Measurements from ENCODE around the gene KCNQ5. TPM values are rescaled to one million over a fixed set of nuclear protein-coding genes. Genes with fewer than 3 reads are reported as not detected.

The KCNQ5 gene
- total and polyA plus RNA-seq, 10 of the 15 experiments (the other 5 are each of a cell fraction or from before 2014, with no cell fraction given), result 0.60 to 16.2 (median 3.2) TPM

DNA sequence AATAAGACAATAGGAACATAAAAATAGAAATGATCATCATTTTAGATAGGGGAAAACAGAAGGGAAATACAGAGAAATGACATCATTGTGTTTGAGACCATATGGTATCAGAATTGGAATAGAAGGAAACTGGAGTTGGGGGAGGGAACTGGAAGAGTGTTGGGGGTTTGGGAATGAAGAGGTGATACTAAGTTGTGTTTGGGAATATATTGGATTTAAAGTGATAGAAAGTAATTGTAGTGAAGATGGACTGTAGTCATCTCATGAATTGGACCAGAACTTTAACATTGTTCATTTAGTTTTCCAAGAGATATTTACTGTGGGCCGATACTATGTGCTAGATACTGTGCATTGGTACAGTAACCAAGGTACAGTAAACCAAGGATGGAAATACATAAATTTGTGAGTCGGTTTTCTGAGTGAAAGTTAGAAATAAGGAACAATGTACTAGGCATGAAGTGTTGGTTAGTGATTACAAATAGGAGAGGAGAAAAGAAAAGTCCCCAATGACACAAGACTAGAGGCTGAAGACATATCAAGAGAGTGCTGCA is 32.3 kb downstream of the KCNQ5 start (continued):
- TF ChIP-seq, protein P1, sequence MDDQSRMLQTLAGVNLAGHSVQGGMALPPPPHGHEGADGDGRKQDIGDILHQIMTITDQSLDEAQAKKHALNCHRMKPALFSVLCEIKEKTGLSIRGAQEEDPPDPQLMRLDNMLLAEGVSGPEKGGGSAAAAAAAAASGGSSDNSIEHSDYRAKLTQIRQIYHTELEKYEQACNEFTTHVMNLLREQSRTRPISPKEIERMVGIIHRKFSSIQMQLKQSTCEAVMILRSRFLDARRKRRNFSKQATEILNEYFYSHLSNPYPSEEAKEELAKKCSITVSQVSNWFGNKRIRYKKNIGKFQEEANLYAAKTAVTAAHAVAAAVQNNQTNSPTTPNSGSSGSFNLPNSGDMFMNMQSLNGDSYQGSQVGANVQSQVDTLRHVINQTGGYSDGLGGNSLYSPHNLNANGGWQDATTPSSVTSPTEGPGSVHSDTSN (IDR thresholded peaks at IDR 0.05; ENCODE audit: insufficient replicate concordance, low read depth, low read length), result no peak
- no peak for TF ChIP-seq POU2F2 (IDR thresholded peaks at IDR 0.05; ENCODE audit: borderline replicate concordance, low read depth, low read length)
- no peak for TF ChIP-seq RBBP5 (conservative IDR thresholded peaks at IDR 0.05)
- TF ChIP-seq EED (IDR thresholded peaks at IDR 0.05; ENCODE audit: low read depth), result peak; percentile 55
- TF ChIP-seq, protein P2, sequence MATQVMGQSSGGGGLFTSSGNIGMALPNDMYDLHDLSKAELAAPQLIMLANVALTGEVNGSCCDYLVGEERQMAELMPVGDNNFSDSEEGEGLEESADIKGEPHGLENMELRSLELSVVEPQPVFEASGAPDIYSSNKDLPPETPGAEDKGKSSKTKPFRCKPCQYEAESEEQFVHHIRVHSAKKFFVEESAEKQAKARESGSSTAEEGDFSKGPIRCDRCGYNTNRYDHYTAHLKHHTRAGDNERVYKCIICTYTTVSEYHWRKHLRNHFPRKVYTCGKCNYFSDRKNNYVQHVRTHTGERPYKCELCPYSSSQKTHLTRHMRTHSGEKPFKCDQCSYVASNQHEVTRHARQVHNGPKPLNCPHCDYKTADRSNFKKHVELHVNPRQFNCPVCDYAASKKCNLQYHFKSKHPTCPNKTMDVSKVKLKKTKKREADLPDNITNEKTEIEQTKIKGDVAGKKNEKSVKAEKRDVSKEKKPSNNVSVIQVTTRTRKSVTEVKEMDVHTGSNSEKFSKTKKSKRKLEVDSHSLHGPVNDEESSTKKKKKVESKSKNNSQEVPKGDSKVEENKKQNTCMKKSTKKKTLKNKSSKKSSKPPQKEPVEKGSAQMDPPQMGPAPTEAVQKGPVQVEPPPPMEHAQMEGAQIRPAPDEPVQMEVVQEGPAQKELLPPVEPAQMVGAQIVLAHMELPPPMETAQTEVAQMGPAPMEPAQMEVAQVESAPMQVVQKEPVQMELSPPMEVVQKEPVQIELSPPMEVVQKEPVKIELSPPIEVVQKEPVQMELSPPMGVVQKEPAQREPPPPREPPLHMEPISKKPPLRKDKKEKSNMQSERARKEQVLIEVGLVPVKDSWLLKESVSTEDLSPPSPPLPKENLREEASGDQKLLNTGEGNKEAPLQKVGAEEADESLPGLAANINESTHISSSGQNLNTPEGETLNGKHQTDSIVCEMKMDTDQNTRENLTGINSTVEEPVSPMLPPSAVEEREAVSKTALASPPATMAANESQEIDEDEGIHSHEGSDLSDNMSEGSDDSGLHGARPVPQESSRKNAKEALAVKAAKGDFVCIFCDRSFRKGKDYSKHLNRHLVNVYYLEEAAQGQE (IDR thresholded peaks at IDR 0.05; ENCODE audit: low read depth, low read length), result no peak
- TF ChIP-seq BCL11A (IDR thresholded peaks at IDR 0.05; ENCODE audit: low read depth, low read length), result no peak
- no peak for TF ChIP-seq JUND (IDR thresholded peaks at IDR 0.05; ENCODE audit: low read depth, low read length)
- TF ChIP-seq NFXL1 (IDR thresholded peaks at IDR 0.05; ENCODE audit: borderline replicate concordance), result no peak
- no peak for TF ChIP-seq CBX3 (IDR thresholded peaks at IDR 0.05; ENCODE audit: borderline replicate concordance, low read depth)
- TF ChIP-seq ZNF274 (IDR thresholded peaks at IDR 0.05; ENCODE audit: insufficient read depth, insufficient read length), result no peak
- no peak for TF ChIP-seq ZNF217 (IDR thresholded peaks at IDR 0.05)
- TF ChIP-seq TBL1XR1 (IDR thresholded peaks at IDR 0.05; ENCODE audit: low read depth, low read length), result no peak
- TF ChIP-seq, protein P3, sequence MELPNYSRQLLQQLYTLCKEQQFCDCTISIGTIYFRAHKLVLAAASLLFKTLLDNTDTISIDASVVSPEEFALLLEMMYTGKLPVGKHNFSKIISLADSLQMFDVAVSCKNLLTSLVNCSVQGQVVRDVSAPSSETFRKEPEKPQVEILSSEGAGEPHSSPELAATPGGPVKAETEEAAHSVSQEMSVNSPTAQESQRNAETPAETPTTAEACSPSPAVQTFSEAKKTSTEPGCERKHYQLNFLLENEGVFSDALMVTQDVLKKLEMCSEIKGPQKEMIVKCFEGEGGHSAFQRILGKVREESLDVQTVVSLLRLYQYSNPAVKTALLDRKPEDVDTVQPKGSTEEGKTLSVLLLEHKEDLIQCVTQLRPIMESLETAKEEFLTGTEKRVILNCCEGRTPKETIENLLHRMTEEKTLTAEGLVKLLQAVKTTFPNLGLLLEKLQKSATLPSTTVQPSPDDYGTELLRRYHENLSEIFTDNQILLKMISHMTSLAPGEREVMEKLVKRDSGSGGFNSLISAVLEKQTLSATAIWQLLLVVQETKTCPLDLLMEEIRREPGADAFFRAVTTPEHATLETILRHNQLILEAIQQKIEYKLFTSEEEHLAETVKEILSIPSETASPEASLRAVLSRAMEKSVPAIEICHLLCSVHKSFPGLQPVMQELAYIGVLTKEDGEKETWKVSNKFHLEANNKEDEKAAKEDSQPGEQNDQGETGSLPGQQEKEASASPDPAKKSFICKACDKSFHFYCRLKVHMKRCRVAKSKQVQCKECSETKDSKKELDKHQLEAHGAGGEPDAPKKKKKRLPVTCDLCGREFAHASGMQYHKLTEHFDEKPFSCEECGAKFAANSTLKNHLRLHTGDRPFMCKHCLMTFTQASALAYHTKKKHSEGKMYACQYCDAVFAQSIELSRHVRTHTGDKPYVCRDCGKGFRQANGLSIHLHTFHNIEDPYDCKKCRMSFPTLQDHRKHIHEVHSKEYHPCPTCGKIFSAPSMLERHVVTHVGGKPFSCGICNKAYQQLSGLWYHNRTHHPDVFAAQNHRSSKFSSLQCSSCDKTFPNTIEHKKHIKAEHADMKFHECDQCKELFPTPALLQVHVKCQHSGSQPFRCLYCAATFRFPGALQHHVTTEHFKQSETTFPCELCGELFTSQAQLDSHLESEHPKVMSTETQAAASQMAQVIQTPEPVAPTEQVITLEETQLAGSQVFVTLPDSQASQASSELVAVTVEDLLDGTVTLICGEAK (IDR thresholded peaks at IDR 0.05; ENCODE audit: borderline replicate concordance), result no peak
- TF ChIP-seq ATF7 (IDR thresholded peaks at IDR 0.05; ENCODE audit: low read depth), result peak; percentile 95
- TF ChIP-seq, protein P4, sequence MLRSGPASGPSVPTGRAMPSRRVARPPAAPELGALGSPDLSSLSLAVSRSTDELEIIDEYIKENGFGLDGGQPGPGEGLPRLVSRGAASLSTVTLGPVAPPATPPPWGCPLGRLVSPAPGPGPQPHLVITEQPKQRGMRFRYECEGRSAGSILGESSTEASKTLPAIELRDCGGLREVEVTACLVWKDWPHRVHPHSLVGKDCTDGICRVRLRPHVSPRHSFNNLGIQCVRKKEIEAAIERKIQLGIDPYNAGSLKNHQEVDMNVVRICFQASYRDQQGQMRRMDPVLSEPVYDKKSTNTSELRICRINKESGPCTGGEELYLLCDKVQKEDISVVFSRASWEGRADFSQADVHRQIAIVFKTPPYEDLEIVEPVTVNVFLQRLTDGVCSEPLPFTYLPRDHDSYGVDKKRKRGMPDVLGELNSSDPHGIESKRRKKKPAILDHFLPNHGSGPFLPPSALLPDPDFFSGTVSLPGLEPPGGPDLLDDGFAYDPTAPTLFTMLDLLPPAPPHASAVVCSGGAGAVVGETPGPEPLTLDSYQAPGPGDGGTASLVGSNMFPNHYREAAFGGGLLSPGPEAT (IDR thresholded peaks at IDR 0.05; ENCODE audit: low read depth), result peak; percentile 65; the same call in 1 of the 2 replicates
- no peak for TF ChIP-seq YY1 (IDR thresholded peaks at IDR 0.05; ENCODE audit: low read depth, low read length)
- no peak for TF ChIP-seq STAT3 (IDR thresholded peaks at IDR 0.05; ENCODE audit: low read depth, low read length)
- TF ChIP-seq NFIC (IDR thresholded peaks at IDR 0.05; ENCODE audit: low read depth, low read length), result peak; percentile 76
- TF ChIP-seq ZNF207 (IDR thresholded peaks at IDR 0.05; ENCODE audit: borderline replicate concordance), result no peak
- no peak for TF ChIP-seq SRF (IDR thresholded peaks at IDR 0.05; ENCODE audit: low read depth in 2 of 2, low read length in 2 of 2)

All from GM12878 (cell line).